ENCODE results near the gene GRIN2A. TPM values are rescaled to one million over a fixed set of nuclear protein-coding genes. Genes with fewer than 3 reads are reported as not detected.
"Not testable (repeated sequence)": the region's sequence is repeated elsewhere in the genome, so short reads cannot be mapped to it uniquely, and the experiment has no call there.

The GRIN2A gene
- total and polyA plus RNA-seq, 3 donors from 2014 or later = 7.0 to 20.3 (median 10.4) TPM

DNA sequence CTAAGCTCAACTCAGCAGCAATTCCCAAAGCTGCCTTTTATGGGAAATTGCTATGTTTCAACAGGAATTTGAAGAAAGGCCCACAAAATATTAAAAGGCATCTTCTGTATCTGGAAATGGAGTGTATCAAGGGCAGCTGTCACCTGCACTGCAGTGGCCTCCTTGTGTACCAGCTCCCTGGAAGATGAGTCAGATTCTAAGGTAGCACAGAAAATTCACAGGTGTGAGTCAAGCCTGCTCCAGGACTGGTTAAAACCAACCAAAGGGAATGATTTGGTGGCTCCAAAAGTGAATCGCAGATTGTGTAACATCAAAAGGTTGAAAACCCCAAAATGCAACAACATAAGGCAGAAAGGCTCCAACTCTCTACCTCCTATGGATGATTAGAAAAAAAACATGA is 296.4 kb downstream of the GRIN2A start:
- no peaks in the 10 kb centered on the region for H3K9me3 ChIP-seq
- DNase-seq = no peak
- H3K27ac ChIP-seq = no peak overlapping the region
- H3K36me3 ChIP-seq (ENCODE audit: low read depth, missing control alignments) = no peaks in the 10 kb centered on the region
- H3K27me3 ChIP-seq = no peaks in the 10 kb centered on the region
- intact Hi-C loops (cut with DNase I; ENCODE audit: low total_unique reads) = no loop called here
- H3K4me1 ChIP-seq = no peaks in the 10 kb centered on the region
- no peak for TF ChIP-seq POLR2A (IDR thresholded peaks at IDR 0.05)
- TF ChIP-seq, protein P1, sequence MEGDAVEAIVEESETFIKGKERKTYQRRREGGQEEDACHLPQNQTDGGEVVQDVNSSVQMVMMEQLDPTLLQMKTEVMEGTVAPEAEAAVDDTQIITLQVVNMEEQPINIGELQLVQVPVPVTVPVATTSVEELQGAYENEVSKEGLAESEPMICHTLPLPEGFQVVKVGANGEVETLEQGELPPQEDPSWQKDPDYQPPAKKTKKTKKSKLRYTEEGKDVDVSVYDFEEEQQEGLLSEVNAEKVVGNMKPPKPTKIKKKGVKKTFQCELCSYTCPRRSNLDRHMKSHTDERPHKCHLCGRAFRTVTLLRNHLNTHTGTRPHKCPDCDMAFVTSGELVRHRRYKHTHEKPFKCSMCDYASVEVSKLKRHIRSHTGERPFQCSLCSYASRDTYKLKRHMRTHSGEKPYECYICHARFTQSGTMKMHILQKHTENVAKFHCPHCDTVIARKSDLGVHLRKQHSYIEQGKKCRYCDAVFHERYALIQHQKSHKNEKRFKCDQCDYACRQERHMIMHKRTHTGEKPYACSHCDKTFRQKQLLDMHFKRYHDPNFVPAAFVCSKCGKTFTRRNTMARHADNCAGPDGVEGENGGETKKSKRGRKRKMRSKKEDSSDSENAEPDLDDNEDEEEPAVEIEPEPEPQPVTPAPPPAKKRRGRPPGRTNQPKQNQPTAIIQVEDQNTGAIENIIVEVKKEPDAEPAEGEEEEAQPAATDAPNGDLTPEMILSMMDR (IDR thresholded peaks at IDR 0.05) = no peak
- no peak overlapping the region for H3K4me3 ChIP-seq
- WGBS, 2 donors = 85 to 100% methylated on average over 1 of the region's 1 CpG

DNA sequence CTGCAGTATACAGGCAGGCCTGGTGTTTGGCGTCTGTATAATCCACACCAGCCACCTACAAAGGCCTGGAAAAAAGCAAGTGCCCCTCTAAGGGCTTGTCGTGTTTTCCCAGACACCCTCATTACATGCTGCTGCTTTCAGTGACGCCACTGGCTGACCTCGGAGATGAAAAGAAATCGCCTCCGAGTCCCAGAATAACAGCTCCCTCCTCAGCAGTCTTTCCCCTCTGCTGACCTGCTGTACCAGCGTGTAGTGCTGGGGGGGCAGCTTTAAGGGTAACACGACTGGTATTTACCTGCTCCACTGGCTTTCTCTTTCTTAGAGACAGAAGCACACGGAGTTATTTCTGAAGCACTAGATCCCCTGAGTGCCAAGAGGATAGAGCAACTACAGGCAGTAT is 296.8 kb downstream of the GRIN2A start:
- intact Hi-C loops (cut with DNase I; ENCODE audit: low total_unique reads) = no loop called here
- Histone ChIP-seq H3K27me3 (no peaks in the 10 kb centered on the region), H3K9me3 (no peaks in the 10 kb centered on the region), H3K4me1 (no peaks in the 10 kb centered on the region), H3K4me3 (no peak overlapping the region), H3K36me3 (ENCODE audit: low read depth, missing control alignments) (no peaks in the 10 kb centered on the region), H3K27ac (no peak overlapping the region)
- no peak for TF ChIP-seq POLR2A (IDR thresholded peaks at IDR 0.05)
- TF ChIP-seq, protein P1 (IDR thresholded peaks at IDR 0.05) = no peak
- DNase-seq = no peak
- 39 to 55% methylated on average over 8 to 9 of the region's 9 CpGs for WGBS, 2 donors

DNA sequence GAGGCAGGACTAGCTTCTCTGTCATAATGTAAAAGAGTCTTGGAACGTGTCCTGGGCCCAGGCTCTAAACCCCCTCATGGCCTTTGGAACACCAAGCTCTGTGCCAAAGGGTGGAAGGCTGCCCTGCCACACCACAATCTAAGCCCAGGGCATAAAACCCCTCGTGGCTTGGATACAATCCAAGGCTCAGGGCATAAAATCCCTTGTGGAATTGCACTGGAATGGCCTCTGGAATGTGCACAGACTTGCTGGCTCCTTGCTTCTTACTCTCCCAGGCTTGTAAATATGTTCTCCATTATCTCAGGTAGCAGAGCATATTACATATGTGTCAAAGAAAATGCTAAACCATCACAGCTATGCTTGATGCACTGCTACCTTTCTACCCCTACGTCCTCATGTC is 306.2 kb downstream of the GRIN2A start:
- 46 to 66% methylated on average over 3 of the region's 3 CpGs for WGBS, 2 donors
- H3K4me1 ChIP-seq; intact Hi-C loops (cut with DNase I; ENCODE audit: low total_unique reads); H3K27ac ChIP-seq; DNase-seq; H3K4me3 ChIP-seq; H3K9me3 ChIP-seq; H3K27me3 ChIP-seq; H3K36me3 ChIP-seq (ENCODE audit: low read depth, missing control alignments): not testable (repeated sequence)

DNA sequence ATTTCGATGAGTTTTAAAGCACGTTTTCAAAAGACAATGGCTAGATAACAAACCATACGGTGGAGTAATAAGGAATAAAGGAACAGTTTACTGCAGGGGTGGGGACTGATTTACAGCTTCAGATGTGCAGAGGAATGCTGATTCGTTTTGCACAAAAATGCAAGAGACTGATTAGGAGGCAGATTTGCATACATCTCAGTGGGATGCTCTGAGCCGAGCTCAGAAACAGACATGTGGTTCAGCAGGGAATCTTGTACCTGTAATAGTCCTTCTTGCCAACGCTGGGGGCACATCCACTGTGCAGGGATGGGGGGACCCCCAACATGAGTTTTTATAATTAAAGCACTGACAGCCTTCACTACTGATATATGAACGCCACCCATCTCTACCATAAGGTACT is 308.0 kb downstream of the GRIN2A start:
- H3K27me3 ChIP-seq = no peaks in the 10 kb centered on the region
- intact Hi-C loops (cut with DNase I; ENCODE audit: low total_unique reads) = no loop called here
- TF ChIP-seq POLR2A (IDR thresholded peaks at IDR 0.05) = no peak
- TF ChIP-seq, protein P1 (IDR thresholded peaks at IDR 0.05) = no peak
- H3K4me1 ChIP-seq = no peaks in the 10 kb centered on the region
- H3K4me3 ChIP-seq = no peak overlapping the region
- no peak overlapping the region for H3K27ac ChIP-seq
- H3K36me3 ChIP-seq (ENCODE audit: low read depth, missing control alignments) = no peaks in the 10 kb centered on the region
- DNase-seq = no peak
- no peaks in the 10 kb centered on the region for H3K9me3 ChIP-seq
- 55 to 56% methylated on average over 7 of the region's 7 CpGs for WGBS, 2 donors

DNA sequence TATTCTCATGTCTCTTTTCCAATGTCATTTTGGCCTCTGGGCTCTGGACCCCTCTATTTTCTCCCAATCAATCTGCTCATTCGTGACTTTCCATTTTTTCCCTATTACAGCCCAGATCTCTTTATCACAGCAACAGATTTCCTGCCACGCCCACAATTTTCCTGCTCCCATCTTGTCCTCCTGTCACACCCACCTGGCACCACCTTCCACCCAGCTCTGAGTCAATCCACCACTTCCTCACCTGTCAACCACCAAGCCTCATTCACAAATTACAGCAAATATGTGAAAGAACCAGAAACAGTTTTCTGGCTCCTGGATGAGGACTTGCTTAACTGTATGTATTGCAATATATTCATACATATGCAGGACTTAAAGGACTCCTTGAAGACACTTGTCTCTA is 311.3 kb downstream of the GRIN2A start:
- 81 to 92% methylated on average over 2 of the region's 2 CpGs for WGBS, 2 donors
- Histone ChIP-seq H3K4me1 (no peaks in the 10 kb centered on the region), H3K36me3 (ENCODE audit: low read depth, missing control alignments) (no peaks in the 10 kb centered on the region), H3K27ac (no peak overlapping the region), H3K27me3 (no peaks in the 10 kb centered on the region), H3K4me3 (no peak overlapping the region), H3K9me3 (no peaks in the 10 kb centered on the region)
- DNase-seq = no peak
- no peak for TF ChIP-seq POLR2A (IDR thresholded peaks at IDR 0.05)
- TF ChIP-seq, protein P1 (IDR thresholded peaks at IDR 0.05) = no peak
- intact Hi-C loops (cut with DNase I; ENCODE audit: low total_unique reads) = no loop called here
